Stimulated activated CD8-positive, alpha-beta memory T cell treated with anti-CD3 and anti-CD28 coated beads, Interleukin-4, amount 100 ng/mL, for 4 hours (primary cell): ENCODE data around the gene GABBR2.

ENCODE experiments used
- DNase-seq, 2 donors: peaks; one replicate each; pipeline ENCODE4 v3.0.0-alpha.2; 2020; ENCODE audit warnings: low read depth in 2 of 2, low spot score in 1 of 2

Gene GABBR2

GRCh38 chr9:98634685-98635336 is 73.9 kb downstream of the GABBR2 start:
- no peak for DNase-seq

GRCh38 chr9:98632839-98633238 is 75.9 kb downstream of the GABBR2 start:
- no peak for DNase-seq

GRCh38 chr9:98627296-98627695 is 81.4 kb downstream of the GABBR2 start:
- no peak for DNase-seq

- no peak for DNase-seq
Observed at GRCh38 chr9:98625728-98626127, 83.0 kb downstream of the GABBR2 start.

- no peak for DNase-seq
Observed at GRCh38 chr9:98619788-98620187, 88.9 kb downstream of the GABBR2 start.

- no peak for DNase-seq
Observed at GRCh38 chr9:98615633-98616032, 93.1 kb downstream of the GABBR2 start.

- no peak for DNase-seq
Observed at GRCh38 chr9:98614941-98615340, 93.8 kb downstream of the GABBR2 start.

GRCh38 chr9:98612061-98612752 is 96.5 kb downstream of the GABBR2 start:
- DNase-seq: no peak

- DNase-seq: no peak
Observed at GRCh38 chr9:98611319-98611718, 97.4 kb downstream of the GABBR2 start.

- DNase-seq: no peak
Observed at GRCh38 chr9:98610711-98611110, 98.0 kb downstream of the GABBR2 start.

- no peak for DNase-seq
Observed at GRCh38 chr9:98610211-98610610, 98.5 kb downstream of the GABBR2 start.

GRCh38 chr9:98609646-98610045 is 99.1 kb downstream of the GABBR2 start:
- DNase-seq: no peak

- DNase-seq: no peak
Observed at GRCh38 chr9:98607787-98608186, 100.9 kb downstream of the GABBR2 start.

GRCh38 chr9:98607152-98607551 is 101.6 kb downstream of the GABBR2 start:
- DNase-seq: no peak

- DNase-seq: no peak
Observed at GRCh38 chr9:98606730-98607129, 102.0 kb downstream of the GABBR2 start.

- no peak for DNase-seq
Observed at GRCh38 chr9:98605116-98605515, 103.6 kb downstream of the GABBR2 start.

GRCh38 chr9:98603821-98604383 is 104.8 kb downstream of the GABBR2 start:
- no peak for DNase-seq

- no peak for DNase-seq
Observed at GRCh38 chr9:98602839-98603500, 105.8 kb downstream of the GABBR2 start.

GRCh38 chr9:98600631-98601030 is 108.1 kb downstream of the GABBR2 start:
- no peak for DNase-seq

GRCh38 chr9:98599566-98600216 is 109.0 kb downstream of the GABBR2 start:
- no peak for DNase-seq

- DNase-seq: no peak
Observed at GRCh38 chr9:98598861-98599260, 109.9 kb downstream of the GABBR2 start.
